Measurements from ENCODE around the gene RNF220.

The RNF220 gene

DNA sequence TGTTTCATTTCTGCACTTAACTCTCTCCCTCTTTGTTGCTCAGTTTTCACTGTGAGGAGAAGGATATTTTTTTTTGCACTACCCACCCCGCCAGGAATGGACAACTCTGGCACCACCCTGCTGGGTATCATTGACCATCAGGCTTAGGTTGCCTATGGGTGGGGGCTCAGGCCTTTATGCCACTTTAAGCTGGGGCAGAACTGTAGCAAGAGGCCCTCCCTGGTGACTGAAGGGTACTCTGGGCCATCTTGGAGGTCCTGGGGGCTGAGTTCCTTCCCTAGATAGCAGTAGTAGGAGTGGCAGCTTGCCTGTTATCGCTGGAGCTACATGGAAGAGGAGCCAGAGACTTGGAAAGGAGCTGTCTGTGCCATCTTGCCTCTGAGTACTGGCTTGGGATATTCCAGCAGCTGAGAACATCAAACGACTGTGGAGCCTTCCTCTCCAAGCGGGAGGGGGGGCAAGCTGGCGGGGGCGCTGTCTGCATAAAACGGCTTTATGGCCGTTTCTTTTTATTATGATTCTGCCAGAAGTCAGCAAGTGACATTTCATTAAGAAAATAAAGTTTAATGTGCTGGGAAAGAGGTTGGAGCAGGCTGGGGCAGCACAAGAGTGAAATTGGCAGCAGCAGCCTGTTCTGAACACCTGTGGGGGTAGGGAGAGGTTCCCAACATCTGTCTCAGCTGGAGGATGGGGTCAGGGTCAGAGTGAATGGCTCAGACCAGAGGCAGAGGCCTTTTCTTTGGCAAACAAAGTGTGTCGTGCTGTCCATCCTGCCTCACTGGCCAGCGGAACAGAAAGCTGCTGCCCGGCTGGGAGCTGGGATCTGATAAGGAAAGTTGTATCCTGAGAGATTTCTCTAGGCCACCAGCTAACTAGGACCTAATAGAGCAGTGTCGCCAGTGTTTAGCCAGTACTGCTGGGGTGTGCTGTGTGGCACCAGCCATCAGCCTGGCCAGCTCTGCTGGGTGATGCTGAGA lies 236.4 kb downstream of the RNF220 start:
- no peak for DNase-seq

DNA sequence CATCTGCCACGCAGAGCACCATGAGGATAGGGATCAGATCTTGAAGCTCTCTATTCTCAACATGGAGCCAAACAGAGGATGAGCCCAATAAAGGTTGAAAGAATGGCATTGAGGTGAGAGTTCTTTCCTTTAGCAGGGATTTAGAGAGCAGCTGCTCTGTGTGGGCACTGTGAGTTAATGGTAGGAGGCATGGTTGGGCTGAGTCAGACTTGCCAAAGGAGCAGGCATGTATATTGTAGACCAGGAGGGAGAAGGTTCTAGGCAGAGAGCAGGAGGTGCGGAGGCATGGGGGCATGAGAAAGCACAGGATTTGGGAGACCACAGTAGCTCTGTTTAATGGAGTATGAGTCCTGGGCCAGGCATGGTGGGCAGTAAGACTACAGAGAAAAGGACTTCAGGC lies 237.2 kb downstream of the RNF220 start:
- no peak for DNase-seq

GRCh38 chr1:44642925-44643324 lies 237.9 kb downstream of the RNF220 start:
- no peak for DNase-seq

GRCh38 chr1:44643721-44644334 lies 238.8 kb downstream of the RNF220 start:
- DNase-seq, result no peak

DNA sequence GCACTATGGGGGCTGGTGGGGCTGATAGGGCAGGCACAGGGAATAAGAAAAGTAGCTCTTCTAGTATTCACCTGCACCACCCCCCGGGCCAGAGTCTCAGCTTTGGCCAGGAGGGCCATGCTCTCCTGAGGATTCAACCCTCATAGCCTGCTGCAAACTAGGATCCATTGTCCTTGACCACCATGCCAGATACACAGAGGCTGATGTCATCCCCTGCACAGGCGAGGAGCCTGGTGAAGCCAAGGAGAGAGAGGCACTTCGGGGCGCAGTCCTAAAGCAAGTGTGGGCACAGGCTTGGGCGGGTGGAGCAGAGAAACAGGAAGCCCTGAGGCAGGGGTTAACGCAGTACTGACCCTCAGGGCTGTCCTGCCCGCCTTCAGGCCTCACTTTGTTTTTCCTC lies 239.8 kb downstream of the RNF220 start:
- DNase-seq, result no peak

GRCh38 chr1:44645476-44646244 lies 240.6 kb downstream of the RNF220 start:
- no peak for DNase-seq

DNA sequence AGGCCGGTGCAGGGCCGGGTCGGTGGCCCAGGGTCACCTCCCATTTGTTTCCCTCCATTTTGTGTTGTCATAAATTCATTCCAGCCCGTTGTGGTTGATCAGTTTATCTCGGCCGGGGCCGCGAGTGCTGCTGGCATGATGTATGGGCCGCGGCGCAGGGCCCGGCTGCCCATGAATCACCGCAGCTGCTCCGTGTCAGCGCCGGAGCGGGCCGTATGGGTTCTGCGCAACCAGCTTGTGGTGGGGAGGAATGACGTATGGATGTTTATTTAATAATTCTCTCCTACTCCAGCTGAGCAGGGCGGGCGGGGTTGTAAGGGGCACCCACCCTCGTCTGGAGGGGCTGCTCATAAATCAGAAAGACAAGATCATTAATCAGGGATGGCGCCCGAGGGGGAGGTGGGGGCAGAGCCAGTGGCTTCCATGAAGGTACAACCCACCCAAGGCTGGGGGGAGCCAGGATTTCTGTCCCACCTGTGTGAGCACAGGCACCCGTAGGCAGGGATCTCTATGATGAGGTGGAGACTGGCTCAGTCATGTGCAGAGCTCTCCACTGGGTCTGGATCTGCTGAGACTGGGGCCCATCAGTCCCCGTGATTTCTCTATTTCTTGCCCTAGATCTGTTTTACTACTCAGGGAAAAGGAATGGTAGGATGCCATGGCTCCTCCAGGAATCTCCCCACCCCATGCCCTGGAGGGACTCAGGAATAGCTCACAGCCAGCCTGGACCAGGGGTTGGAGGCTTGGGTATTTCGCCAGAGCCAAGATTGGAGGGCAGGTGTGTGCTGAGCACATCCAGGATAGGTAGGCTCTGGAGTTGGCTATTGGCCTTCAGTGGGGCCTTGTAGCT lies 241.4 kb downstream of the RNF220 start:
- DNase-seq, result no peak

- DNase-seq, result no peak
Observed at GRCh38 chr1:44647896-44648295, 242.8 kb downstream of the RNF220 start.

GRCh38 chr1:44648529-44649250 lies 243.6 kb downstream of the RNF220 start:
- DNase-seq, result no peak

DNA sequence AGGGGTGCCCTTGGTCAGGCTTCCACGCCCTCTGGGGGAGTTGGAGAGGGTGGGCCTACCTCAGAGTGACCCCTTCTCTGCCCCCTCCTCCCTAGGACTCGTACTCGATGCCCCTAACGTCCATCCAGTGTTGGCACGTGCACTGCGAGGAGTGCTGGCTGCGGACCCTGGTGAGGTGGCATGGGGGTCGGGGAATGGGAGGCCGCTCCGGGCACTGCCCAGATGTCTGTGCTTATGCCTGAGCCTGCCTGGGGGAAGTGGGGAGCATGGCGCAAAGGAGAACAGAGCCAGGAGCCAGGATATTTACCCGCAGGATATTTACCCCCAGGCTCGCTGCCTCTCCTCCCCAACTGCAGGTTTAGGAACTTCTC lies 244.7 kb downstream of the RNF220 start:
- DNase-seq, result no peak

DNA sequence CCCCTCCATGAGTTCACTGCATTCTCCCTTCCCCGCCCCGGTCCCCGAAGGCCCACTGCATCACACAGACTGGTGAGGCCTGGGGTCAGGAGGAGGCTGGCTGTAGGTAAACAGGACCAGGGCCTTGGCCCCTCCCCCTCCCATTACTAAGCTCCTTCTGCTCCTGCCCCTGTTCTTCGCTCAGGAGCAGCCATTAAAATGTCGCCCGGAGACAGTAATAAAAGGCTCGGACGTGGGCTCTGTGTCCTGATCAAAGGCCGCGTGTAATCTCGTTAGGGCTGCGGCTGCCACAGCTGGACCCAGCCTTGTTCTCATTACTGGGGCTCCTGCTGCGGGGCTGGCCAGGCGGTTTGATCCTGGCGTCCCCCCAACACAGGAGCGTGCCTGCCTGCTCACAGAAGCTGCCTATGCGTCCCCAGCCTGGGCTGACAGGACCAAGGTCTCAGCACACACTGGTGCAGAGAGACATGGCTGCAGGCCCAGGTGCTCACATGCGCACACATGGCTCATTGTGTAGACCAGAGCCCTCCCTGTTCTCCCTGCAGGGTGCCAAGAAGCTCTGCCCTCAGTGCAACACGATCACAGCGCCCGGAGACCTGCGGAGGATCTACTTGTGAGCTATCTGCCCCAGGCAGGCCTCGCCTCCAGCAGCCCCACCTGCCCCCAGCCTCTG lies 245.2 kb downstream of the RNF220 start:
- no peak for DNase-seq

DNA sequence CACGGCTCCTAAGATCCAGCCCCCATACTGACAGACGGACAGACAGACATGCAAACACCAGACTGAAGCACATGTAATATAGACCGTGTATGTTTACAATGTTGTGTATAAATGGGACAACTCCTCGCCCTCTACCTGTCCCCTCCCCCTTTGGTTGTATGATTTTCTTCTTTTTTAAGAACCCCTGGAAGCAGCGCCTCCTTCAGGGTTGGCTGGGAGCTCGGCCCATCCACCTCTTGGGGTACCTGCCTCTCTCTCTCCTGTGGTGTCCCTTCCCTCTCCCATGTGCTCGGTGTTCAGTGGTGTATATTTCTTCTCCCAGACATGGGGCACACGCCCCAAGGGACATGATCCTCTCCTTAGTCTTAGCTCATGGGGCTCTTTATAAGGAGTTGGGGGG lies 246.0 kb downstream of the RNF220 start:
- DNase-seq, result no peak

- peak; percentile 27 to 76 (median 58) for DNase-seq
Observed at GRCh38 chr1:44652445-44653106, 247.5 kb downstream of the RNF220 start.

DNA sequence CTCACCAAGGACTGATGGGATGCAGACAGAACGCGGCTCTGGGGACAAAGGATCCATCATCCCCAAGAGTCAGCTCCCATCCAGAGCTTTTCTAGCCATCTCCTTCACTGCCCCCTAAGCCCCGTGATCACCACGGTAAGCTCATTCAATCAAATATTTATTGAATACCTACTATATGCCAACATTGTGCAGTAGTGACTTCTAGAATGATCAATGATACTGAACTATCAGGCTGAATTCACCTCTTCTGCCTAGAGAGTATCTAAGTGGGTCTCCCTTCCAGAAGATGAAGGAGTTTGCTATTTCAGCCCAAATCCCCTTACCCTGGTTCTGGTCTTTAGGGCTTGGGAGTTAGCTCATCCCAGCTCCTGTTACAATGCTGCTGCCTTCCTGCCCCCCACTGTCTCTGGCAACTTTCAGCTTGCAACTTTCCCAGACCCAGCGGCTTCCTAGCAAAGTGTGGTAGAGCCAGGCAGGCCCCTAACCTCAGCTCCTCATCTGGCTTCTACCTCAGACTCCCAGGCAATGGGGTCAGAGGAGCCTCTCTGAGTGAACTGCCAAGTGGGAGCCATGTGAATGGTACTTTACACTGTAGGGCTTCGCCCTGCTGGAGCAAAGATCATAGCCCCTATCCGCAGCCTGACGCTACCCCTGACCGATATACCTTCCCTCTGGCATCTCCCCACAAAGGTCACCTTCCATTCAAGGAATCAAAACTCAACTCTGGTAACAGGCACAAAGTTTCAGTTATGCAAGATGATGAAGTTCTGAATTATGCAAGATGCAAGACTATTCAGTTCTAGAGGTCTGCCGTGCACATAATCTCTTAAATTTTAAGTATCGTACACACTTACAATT lies 248.3 kb downstream of the RNF220 start:
- DNase-seq, result no peak

DNA sequence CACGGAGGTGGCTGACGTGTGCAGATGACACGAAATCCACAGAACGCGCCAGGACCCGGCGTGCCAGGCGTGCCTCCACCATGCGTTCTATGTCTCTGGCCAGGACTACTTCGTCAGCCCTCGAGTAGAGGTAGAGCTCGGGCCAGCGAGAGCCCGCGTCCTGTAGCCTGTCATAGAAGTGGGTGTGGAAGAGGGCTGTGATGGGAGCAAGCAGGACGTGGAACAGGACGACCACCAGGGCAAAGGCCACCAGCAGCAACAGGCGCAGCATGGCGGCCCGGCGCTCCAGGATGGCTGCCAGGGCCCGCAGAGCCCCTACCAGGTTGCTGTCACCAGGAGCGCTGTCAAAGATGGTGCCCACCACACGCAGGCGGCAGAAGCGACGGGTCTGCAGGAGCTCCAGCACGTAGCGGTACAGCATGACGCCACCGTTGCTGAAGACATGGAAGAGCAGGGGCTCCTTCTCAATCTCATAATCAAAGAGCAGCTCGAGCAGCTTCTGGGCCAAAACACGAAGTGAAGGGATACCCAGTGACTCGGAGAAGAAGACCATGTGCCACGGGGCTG lies 249.6 kb downstream of the RNF220 start:
- no peak for DNase-seq

- no peak for DNase-seq
Observed at GRCh38 chr1:44655609-44656008, 250.6 kb downstream of the RNF220 start.

- DNase-seq, result no peak
Observed at GRCh38 chr1:44659566-44659965, 254.5 kb downstream of the RNF220 start.

GRCh38 chr1:44660176-44660575 lies 255.1 kb downstream of the RNF220 start:
- no peak for DNase-seq

All from stimulated activated naive CD4-positive, alpha-beta T cell (primary cell).